GM21381 (cell line): ENCODE results near the gene NFE2L2.
"Not testable (repeated sequence)": the region's sequence is repeated elsewhere in the genome, so short reads cannot be mapped to it uniquely, and the experiment has no call there.

Source experiments
- ATAC-seq: cut with Tn5 transposase; IDR thresholded peaks from one replicate; pipeline ENCODE4 v1.9.1; 2021; ENCODE audit warnings: mild to moderate bottlenecking, moderate library complexity; ENCODE audit not compliant: unreplicated experiment

Gene NFE2L2

DNA sequence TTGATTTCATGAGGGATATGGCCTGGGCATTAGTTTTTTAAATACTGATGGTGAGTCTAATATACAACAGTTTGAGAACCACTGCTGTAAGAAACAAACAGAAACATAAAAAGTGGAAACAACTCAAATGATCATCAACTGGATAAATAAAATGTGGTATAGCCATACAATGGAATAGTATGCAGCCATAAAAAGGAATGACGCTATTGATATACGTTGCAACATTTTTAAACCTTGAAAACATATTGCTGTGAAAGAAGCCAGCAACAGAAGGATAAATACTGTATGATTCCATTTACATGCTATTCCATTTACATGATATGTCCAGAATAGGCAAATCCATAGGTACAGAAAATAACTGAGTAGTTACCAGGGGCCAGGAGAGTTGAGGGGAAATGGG, 6.5 kb downstream of the NFE2L2 start:
- no peak for ATAC-seq

DNA sequence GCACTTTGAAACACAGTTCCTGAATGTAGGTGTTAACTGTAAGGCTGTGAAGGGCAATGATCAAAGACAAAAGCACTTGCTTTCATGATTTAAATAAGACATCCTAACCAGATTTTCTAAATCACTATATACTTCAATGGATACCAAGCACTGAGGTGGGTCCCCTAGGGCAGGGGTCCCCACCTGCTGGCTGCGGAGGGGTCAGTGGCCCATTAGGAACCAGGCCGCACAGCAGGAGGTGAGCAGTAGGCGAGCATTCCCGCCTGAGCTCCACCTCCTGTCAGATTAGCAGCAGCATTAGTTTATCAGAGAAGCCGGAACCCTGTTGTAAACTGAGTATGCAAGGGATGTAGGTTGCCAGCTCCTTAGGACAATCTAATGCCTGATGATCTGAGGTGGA, 7.1 kb downstream of the NFE2L2 start:
- no peak for ATAC-seq

DNA sequence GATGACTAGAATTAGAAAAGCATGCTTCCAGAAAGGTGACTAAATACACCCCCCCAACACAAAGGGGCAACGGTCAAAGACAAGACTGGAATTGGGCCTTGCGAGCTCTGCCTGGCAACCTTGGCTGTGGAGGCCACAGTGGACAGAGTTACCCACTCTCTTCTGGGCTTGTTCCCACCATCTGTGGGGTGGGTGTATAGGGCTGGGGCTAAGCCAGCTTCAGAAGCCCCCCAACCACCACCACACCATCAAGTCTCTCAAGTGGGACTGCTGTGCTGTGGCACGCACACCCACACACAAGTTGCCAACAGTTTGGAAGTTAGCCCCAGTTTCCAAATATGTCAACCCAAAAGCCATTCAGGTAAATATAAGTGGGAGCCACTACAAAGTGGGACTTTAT, 7.8 kb downstream of the NFE2L2 start:
- ATAC-seq = no peak

DNA sequence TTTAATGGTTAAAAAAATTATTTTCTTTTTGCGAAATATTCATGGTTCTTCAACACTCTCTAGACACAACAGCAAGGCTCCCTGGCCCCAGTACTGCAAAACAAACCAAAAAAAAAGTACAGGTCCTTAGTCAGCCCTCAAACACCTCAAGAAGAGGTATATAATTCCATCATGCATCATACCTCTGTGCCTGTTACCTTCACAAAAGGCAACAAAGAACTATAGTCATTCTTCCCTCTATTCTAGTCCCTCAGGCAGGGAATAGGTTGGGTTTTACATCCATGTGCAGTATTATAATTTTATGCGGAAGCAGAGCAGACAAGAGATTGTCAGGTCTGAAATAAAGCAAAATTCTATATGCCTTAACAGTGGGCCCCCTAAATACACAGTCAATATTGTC, 8.5 kb downstream of the NFE2L2 start:
- ATAC-seq = no peak

DNA sequence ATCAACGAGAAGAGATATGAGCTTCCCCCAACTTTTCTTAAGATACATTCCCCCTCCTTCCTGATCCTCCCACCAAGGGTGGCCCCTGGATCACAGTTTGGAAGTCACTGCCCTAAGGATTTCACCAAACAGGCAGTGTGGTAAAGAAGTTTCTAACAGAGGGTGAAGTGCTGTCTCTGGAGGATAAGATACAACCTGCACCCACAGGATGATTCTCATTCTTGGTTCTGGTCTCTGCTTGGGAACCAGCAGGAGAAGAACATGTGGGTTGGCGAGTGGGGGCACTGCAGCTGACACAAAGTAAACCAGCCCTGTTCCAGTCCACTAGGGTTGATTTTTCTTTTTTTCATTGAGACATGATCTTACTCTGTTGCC, 9.3 kb downstream of the NFE2L2 start:
- no peak for ATAC-seq

DNA sequence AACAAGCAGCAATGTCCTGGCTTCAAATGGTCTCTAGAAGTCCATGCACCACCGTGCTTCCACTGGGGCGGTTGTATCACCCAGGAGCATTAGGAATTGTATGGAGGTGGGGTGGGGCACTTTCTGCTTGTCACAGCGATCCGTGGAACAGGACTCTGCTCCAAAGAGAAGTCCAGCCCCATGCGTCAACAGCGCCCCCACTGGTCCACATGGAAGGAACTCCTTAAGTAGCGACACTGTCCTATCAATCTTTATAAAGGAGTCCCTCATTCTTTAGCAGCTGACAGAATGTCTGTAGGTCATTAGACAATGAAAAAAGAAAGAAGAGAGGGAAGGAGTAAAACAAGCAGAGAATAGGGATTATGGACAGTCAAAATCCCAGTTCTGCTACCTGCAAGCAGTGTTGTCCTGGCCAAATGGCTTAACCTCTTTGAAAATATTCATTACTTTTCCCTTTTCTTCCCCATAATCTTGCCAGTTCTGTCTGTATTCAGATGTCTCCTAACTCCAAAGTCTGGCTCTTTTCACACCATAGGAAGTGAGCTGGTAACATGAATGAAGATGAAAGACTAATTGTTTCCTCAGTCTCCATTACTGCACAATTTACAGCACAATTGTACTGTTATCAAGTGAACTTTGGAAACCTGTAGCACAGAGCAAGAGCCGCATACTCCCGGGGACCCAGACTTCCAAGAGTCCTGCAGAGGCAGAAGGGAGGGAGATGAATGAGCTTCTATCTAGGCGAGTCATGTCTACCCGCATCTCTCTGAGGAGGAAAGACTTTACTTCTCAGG, 9.9 kb downstream of the NFE2L2 start:
- no peak for ATAC-seq

DNA sequence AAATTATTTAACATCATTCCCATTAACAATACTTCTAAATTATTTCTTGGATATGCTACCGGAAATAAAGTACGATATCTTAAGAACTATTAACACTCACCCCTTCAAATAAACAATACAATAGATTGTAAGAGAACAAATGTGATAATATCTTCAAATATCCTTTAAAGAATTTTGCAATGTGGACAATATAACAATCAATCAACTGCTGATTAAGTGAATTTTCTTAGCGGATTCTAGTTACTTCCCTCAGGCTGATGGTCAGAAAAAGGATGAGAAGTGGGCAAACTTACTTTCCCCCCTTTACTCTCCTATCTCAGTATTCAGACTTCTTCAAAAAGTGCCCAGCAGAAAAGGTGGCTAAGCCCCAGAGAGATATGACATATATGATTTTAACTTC, 10.8 kb downstream of the NFE2L2 start:
- no peak for ATAC-seq

DNA sequence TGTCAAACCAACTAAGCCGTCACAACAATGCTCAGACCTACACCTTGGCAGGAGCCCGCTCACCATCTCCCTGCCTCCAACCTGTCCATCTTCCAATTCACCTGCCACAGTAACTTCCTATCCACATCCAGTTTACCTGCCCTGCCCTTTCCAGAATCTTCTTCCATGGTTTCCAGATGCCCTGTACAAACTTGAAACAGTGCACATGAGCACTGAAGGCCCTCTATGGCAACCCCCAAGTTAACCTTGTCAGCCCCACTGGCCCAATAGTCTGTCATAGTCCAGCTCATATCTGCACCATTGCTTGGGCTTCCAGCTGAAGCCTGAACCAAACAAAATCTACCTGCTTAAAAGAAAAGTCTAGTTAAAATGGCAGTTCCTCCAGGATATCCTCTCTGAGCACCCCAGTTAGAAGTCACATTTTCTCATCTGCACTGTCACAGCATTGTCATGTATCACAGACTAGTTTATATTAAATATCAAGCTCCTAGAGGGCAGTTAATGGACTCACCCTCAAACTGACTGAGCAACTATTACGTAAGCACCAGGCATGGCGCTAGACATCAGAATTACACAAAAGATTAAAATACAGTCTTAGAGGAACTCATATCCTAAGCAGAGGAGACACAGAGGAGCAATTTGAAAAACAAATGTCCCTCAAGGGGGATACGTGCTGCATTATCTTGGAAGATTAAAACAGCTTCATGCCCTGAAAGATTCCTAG, 11.6 kb downstream of the NFE2L2 start:
- no peak for ATAC-seq

DNA sequence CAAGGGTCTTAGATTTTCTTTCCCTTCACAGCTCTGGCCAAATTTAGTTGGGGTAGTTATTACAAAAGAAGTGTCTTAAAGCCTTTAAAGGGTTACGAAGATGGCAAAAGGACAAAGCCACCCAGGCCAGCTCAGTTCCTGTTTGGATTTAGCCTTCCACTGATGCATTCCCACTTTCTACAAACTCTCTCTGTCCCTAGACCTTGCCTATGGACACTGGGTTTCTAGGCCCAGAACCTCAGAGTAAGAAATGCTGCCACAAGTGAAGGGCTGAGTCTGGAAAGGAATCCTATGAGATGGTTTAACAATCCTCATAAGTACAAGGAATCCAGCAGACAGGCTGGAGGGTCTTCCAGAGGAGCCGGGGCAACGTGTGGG, 13.4 kb downstream of the NFE2L2 start:
- no peak for ATAC-seq

DNA sequence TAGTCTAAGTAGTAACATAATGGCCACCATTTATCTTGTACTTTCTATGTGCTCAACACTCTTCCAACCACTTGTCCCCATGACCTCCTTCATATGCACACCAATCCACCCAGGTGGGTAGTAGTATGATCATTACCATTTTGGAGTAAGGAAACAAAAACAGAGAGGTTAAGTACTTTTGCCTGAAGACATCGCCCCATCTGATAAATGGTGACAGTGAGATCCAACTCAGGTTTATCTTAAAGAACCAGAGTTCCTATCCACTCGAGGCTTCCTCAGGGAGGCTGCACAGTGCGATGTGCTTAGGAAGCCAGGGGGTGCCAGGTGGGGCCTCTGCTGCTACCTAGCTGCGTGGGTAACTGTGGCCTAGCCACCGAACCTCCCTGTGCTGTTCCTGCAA, 14.1 kb downstream of the NFE2L2 start:
- no peak for ATAC-seq

DNA sequence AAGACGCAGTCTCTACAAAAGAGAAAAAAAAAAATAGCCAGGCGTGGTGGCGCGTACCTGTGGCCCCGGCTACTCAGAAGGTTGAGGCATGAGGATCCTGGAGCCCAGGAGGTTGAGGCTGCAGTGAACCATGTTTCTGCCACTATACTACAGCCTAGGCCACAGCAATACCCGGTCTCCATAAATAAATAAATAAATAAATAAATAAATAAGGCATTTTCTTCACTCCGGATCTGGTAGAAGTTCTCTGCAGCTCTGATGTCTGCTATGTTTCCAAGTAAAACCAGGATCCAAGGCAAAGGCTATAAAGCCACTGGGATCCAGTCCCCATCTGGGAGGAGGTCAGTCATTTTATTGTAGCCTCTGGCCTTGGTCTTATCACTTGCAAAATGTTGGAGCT, 15.5 kb downstream of the NFE2L2 start:
- ATAC-seq = no peak

DNA sequence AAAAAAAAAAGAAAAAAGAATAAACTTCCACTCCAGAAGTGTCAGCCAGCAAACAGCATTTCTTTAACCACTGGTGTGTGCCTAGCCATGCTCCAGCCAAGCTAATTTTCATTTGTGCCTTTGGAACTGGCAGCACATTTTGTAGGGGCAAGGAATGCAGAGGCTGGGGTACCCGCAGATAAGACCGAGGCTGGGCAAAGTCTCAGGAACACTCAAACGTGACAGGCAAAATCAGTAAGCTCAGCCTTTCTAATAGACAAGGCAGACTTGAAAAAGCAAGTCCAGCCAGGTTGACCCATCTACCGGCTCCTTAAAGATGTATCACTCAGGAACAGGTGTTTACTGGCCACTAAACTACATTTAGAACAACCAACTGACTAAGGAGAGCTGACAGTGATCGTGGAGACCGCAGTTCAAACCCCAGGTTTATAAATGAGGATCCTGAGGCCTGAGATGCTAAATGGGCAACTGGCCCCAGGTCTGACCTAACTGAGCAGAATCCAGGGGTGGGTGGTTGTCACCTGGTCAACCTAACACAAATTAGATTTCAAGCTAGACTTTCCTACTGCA, 16.7 kb downstream of the NFE2L2 start:
- ATAC-seq = no peak

DNA sequence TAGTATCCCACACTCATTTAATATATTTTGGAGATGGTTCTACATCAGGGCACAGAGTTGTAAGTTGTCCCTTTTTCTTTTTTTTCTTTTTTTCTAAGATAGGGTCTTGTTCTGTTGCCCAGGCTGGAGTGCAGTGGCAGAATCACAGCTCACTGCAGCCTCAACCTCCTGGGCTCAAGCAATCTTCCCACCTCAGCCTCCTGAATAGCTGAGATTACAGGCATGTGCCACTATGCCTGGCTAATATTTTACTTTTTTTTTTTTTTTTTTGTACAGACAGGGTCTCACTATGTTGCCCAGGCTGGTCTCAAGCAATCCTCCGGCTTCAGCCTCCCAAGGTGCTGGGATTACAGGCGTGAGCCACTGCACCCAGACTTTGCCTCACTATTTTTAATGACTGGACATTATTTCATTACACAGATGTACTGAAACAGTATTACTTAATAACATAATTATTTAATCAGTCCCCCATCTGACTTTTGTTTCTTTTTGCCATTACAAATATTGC, 17.9 kb downstream of the NFE2L2 start:
- not testable (repeated sequence) for ATAC-seq

DNA sequence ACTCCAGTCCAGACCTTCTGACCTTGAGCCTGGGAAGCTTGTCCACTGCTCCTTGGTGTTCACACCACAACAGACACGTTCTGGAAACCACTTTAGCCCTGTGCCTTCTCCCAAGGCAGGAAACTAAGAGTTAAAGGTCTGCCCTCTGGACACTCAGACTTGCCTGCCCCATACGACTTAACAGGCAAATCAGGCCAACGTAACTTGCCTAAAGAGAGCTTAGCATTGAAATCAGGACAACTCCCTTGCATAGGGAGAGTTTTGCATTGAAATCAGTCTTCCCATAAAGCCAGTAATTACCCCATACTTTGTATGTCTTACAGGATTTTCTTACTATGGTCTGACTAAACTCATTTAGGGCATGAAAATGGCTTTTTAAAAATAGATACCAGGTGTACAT, 18.5 kb downstream of the NFE2L2 start:
- ATAC-seq = no peak

DNA sequence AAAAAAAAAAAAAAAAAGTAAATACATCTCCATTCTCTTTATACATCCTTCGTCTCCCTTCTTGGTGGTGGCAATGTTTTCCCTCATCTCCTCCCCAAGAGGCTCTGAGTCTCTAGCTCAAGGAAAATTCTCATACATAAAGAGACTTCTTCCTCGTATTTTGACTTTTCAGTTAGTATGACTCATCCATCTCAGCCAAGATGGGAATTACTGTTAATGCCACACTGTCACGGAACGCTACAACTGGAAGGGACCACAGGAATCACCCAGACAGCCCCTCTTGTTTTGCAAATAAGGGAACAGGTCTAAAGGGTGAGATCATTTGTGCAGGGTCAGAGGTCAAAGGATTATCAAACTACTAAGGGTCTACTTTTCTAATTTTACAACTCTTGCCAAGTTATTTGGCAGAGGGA, 19.5 kb downstream of the NFE2L2 start:
- no peak for ATAC-seq

DNA sequence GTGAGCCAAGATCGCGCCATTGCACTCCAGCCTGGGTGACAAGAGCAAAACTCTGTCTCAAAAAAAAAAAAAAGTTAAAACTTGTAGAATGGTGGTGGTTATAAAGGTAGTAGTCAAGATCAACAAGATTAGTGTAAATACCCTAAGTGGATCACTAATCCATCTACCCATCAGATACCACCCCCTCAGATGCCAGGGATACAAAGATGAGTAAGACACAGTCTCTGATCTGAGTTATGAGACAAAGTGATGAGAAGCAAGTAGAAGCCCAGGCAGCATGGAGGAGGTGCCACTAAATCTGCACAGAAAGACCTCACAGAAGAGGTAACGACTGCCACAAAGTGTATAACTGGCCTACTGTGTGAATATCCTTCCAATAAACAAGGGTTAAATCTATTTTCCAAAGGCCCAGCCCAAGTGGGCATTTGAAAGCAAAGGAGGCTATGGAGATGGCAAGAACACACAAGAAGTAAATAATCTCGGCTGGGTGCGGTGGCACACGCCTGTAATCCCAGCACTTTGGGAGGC, 20.2 kb downstream of the NFE2L2 start:
- ATAC-seq = no peak

DNA sequence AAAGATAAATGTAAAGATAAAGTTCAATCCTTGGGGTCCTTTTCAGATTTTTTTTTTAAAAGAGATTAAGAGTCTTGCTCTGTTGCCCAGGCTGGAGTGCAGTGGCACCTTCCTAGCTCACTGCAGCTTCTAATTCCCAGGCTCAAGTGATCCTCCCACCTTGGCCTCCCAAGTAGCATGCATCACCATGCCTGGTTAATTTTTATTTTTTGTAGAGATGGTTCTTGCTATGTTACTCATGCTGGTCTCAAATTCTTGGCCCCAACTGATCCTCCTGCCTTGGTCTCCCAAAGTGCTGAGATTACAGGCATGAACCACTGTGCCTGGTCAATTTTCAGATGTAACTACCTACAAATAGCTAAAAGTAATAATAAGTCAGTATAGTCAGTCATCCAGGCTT, 21.1 kb downstream of the NFE2L2 start:
- ATAC-seq = no peak

DNA sequence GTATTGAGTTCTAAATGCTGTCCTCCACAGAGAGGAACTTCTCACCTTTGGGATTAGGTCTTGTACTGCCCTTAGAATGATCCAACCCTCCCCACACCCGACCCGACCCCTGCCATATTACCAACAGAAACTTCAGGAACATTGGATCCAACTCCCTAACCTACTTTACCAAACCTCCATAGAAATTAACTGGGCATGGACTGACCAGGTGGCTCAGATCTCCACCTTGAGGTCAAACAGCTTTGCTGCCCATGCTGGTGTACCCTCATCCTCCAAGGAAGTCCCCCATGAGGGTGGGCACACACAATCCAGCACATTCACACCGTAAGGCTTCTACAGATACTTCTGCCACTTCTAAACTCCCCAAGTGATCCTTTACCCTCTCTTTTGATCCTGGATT, 21.5 kb downstream of the NFE2L2 start:
- no peak for ATAC-seq

DNA sequence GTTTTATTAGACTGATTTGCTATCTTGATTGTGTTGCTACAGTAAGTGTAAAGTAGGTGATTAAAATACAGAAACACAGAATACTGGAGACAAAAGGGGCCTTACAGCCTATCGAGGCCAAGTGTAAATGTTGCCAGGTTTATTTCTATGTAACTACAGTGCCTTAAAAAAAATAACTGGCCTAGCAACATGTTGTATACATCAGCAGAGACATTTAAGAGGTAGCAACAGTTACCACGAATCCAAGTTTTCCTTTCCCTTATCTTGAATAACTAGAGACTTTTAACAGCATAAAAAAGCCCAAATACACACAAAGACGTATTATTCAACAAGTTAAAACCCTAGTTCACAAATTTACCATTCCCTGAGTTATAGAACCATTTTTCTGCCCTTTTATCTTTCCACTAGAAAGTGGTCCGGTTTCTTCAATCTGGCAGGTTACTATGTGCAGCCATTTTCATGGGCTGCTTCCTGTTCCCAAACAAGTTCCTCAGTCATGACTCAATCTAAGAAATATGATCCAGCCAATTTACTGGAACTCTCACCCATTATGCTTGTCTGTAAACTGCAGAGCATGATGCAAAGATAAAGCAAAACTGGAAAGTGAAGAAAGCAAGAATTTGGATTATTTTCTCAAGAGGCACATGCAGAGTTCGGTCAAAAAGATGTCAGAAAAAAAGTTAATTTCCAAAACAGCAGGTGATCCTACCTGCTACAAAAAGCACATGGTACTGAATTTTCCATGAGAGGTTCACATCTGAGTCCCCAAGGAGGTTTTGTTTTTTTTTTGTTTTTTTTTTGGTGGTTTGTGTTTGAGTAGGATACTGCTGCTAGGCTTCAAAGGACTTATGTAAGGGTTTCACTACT, 22.2 kb downstream of the NFE2L2 start:
- ATAC-seq = no peak

DNA sequence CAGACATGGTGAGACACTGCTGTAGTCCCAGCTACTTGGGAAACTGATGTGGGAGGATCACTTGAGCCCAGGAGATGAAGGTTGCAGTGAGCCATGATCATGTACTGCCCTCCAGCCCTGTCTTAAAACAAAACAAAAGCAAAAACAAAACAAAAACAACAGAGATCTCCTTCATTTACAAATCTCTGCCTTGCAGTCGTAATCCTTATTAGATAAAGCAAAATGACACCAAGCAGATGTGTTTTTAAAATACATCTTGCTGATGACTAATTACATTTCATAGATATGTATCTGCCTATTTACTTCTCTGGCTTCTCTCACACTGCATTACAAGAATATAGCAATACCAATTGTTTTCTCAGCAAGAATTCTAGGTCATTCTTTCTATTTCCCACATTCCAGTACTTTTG, 22.8 kb downstream of the NFE2L2 start:
- no peak for ATAC-seq
